Measurements from ENCODE around the gene VSNL1.

- no peak for TF ChIP-seq SETDB1 (IDR thresholded peaks at IDR 0.05; ENCODE audit: insufficient read length, low read length)
- TF ChIP-seq ZNF274 (IDR thresholded peaks at IDR 0.05; ENCODE audit: low read length), result no peak
- no peak for TF ChIP-seq ZNF274 (tag by site-specific recombination; IDR thresholded peaks at IDR 0.05; ENCODE audit: borderline replicate concordance)
- TF ChIP-seq, protein P1, sequence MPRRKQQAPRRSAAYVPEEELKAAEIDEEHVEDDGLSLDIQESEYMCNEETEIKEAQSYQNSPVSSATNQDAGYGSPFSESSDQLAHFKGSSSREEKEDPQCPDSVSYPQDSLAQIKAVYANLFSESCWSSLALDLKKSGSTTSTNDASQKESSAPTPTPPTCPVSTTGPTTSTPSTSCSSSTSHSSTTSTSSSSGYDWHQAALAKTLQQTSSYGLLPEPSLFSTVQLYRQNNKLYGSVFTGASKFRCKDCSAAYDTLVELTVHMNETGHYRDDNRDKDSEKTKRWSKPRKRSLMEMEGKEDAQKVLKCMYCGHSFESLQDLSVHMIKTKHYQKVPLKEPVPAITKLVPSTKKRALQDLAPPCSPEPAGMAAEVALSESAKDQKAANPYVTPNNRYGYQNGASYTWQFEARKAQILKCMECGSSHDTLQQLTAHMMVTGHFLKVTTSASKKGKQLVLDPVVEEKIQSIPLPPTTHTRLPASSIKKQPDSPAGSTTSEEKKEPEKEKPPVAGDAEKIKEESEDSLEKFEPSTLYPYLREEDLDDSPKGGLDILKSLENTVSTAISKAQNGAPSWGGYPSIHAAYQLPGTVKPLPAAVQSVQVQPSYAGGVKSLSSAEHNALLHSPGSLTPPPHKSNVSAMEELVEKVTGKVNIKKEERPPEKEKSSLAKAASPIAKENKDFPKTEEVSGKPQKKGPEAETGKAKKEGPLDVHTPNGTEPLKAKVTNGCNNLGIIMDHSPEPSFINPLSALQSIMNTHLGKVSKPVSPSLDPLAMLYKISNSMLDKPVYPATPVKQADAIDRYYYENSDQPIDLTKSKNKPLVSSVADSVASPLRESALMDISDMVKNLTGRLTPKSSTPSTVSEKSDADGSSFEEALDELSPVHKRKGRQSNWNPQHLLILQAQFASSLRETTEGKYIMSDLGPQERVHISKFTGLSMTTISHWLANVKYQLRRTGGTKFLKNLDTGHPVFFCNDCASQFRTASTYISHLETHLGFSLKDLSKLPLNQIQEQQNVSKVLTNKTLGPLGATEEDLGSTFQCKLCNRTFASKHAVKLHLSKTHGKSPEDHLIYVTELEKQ (tag by site-specific recombination; IDR thresholded peaks at IDR 0.05; ENCODE audit: borderline replicate concordance), result no peak
- TF ChIP-seq REST (tag by site-specific recombination; IDR thresholded peaks at IDR 0.05), result no peak
- no peak for TF ChIP-seq ZNF138 (tag by site-specific recombination; IDR thresholded peaks at IDR 0.05; ENCODE audit: borderline replicate concordance)
- TF ChIP-seq TCF7L2 (IDR thresholded peaks at IDR 0.05; ENCODE audit: borderline replicate concordance, low read depth, low read length), result no peak
Observed at GRCh38 chr2:17581831-17582230, 41.3 kb downstream of the VSNL1 start.

All from HEK293 (cell line).